Natural killer cell (primary cell): ENCODE measurements around the gene DNAJC4. TPM values are rescaled to one million over a fixed set of nuclear protein-coding genes. Genes with fewer than 3 reads are reported as not detected.

Experiments used
- ATAC-seq, 3 donors: fragments of 150-1000 bp in 2 of 3; fragments of 200-7000 bp in 1 of 3; cut with Tn5 transposase; 1 replicate in 1 of 3; 2 replicates in 2 of 3; pipeline ENCODE4 v1.10.0; 2021; ENCODE audit warnings: mild to moderate bottlenecking in 2 of 3, moderate library complexity in 2 of 3
- DNase-seq, 2 donors: peaks; one replicate each; pipeline versions ENCODE4 v3.0.0 to v3.0.0-alpha.2; 2013 to 2021; ENCODE audit warnings: mixed read lengths in 1 of 2
- H3K27ac ChIP-seq: one replicate; pipeline ENCODE4 v1.5.1; 2013; ENCODE audit warnings: mild to moderate bottlenecking, low read length
- H3K27me3 ChIP-seq: one replicate; pipeline ENCODE4 v1.6.1; 2013; ENCODE audit warnings: low read length; ENCODE audit not compliant: control insufficient read depth, insufficient read depth
- H3K36me3 ChIP-seq: one replicate; pipeline ENCODE4 v1.6.1; 2013; ENCODE audit warnings: low read length; ENCODE audit not compliant: control insufficient read depth, insufficient read depth
- H3K4me1 ChIP-seq: one replicate; pipeline ENCODE4 v1.6.1; 2013; ENCODE audit warnings: low read length; ENCODE audit not compliant: control insufficient read depth, insufficient read depth
- H3K4me3 ChIP-seq: one replicate; pipeline ENCODE4 v1.5.1; 2013; ENCODE audit warnings: low read length
- H3K9me3 ChIP-seq: one replicate; pipeline ENCODE4 v1.6.1; 2013; ENCODE audit warnings: low read length; ENCODE audit not compliant: control insufficient read depth, insufficient read depth
- H3K27ac Mint-ChIP-seq, 2 donors: one replicate each; pipeline ENCODE4 v1.8.0; 2022; ENCODE audit warnings: mild to moderate bottlenecking in 2 of 2, mixed read lengths in 2 of 2, moderate library complexity in 1 of 2
- H3K27me3 Mint-ChIP-seq, 2 donors: one replicate each; pipeline ENCODE4 v1.8.0; 2022; ENCODE audit warnings: low read depth in 2 of 2, mixed read lengths in 2 of 2
- H3K36me3 Mint-ChIP-seq: one replicate; pipeline ENCODE4 v1.8.0; 2022; ENCODE audit warnings: mixed read lengths
- H3K4me1 Mint-ChIP-seq, 2 donors: one replicate each; pipeline ENCODE4 v1.8.0; 2022; ENCODE audit warnings: mixed read lengths in 2 of 2
- H3K4me3 Mint-ChIP-seq: one replicate; pipeline ENCODE4 v1.8.0; 2022; ENCODE audit warnings: mild to moderate bottlenecking, moderate library complexity, mixed read lengths
- H3K9me3 Mint-ChIP-seq, 2 donors: one replicate each; pipeline ENCODE4 v1.8.0; 2022; ENCODE audit warnings: mixed read lengths in 2 of 2
- CTCF ChIP-seq: fragments of 200-600 bp; IDR thresholded peaks from one replicate; pipeline ENCODE4 v1.8.0; 2022; ENCODE audit warnings: antibody characterized with exemption
- WGBS: methylation state at CpG from one replicate; pipeline ENCODE4 v1.1.7; 2013; ENCODE audit warnings: missing lambda C conversion rate; ENCODE audit not compliant: insufficient coverage; 5-methylcytosine and 5-hydroxymethylcytosine counted together
- intact Hi-C: fragments of 100-400 bp; cut with micrococcal nuclease; formaldehyde crosslinking; loops from one replicate; pipeline ENCODE4 v1.14.2; 2022
- total RNA-seq, 4 donors: library from RNA; stranded (reverse); fragments of 120-200 nt in 1 of 4; gene quantifications; one replicate each; pipeline versions ENCODE4 v1.2.3 to v1.2.4, GENCODE V29; 2013 to 2022

The DNAJC4 gene
- total RNA-seq, 3 donors from 2014 or later (not counting 1 experiment from before 2014, with no cell fraction given) = 45.0 to 47.0 (median 46.6) TPM

GRCh38 chr11:64265176-64266160 lies 35.1 kb downstream of the DNAJC4 start:
- Histone ChIP-seq H3K9me3 (no peaks in the 10 kb centered on the region), H3K27me3 (no peaks in the 10 kb centered on the region), H3K4me1 (peaks cover 23% of the 10 kb centered on the region), H3K4me3 (no peak overlapping the region), H3K27ac (no peak overlapping the region), H3K36me3 (no peaks in the 10 kb centered on the region)
- TF ChIP-seq CTCF = no peak
- Mint-ChIP-seq H3K4me3 (no peak overlapping the region), H3K36me3 (no peaks in the 10 kb centered on the region), H3K9me3 (no peaks in the 10 kb centered on the region), H3K4me1 (peaks cover 28% of the 10 kb centered on the region in 2 donors), H3K27ac (no peak overlapping the region), H3K27me3 (no peaks in the 10 kb centered on the region)
- ATAC-seq (no peak), DNase-seq (no peak)
- intact Hi-C loops = no loop called here
- WGBS = 91% methylated on average over 35 of the region's 35 CpGs

GRCh38 chr11:64266339-64266738 lies 36.0 kb downstream of the DNAJC4 start:
- intact Hi-C loops = no loop called here
- 97% methylated on average over 15 of the region's 15 CpGs for WGBS
- no peak overlapping the region for H3K4me3 Mint-ChIP-seq
- H3K27me3 Mint-ChIP-seq = no peaks in the 10 kb centered on the region
- H3K36me3 Mint-ChIP-seq = no peaks in the 10 kb centered on the region
- Histone ChIP-seq H3K36me3 (no peaks in the 10 kb centered on the region), H3K4me3 (no peak overlapping the region), H3K4me1 (peaks cover 31% of the 10 kb centered on the region), H3K27me3 (no peaks in the 10 kb centered on the region), H3K27ac (no peak overlapping the region), H3K9me3 (no peaks in the 10 kb centered on the region)
- ATAC-seq = no peak
- H3K9me3 Mint-ChIP-seq = no peaks in the 10 kb centered on the region
- H3K4me1 Mint-ChIP-seq = peaks cover 29 to 33% of the 10 kb centered on the region in 2 donors
- DNase-seq = no peak
- TF ChIP-seq CTCF = no peak
- no peak overlapping the region for H3K27ac Mint-ChIP-seq

- Mint-ChIP-seq H3K4me3 (peak overlapping the region; percentile 97), H3K36me3 (no peaks in the 10 kb centered on the region), H3K27me3 (no peaks in the 10 kb centered on the region), H3K9me3 (no peaks in the 10 kb centered on the region), H3K27ac (peak overlapping the region; percentile 94 to 100), H3K4me1 (peaks cover 36 to 40% of the 10 kb centered on the region in 2 donors)
- DNase-seq (no peak), ATAC-seq (no peak)
- 90% methylated on average over 24 of the region's 27 CpGs for WGBS
- intact Hi-C loops = no loop called here
- H3K27me3 ChIP-seq = no peaks in the 10 kb centered on the region
- no peak overlapping the region for H3K4me3 ChIP-seq
- H3K4me1 ChIP-seq = peaks cover 41% of the 10 kb centered on the region
- H3K9me3 ChIP-seq = no peaks in the 10 kb centered on the region
- no peaks in the 10 kb centered on the region for H3K36me3 ChIP-seq
- peak overlapping the region; percentile 92 for H3K27ac ChIP-seq
- no peak for TF ChIP-seq CTCF
Observed at GRCh38 chr11:64267207-64267945, 37.0 kb downstream of the DNAJC4 start.
